Endothelial cell of umbilical vein (primary cell): ENCODE measurements around the gene NR5A1. TPM values are rescaled to one million over a fixed set of nuclear protein-coding genes. Genes with fewer than 3 reads are reported as not detected.

Experiments used
- BruUV-seq: library from RNA; stranded (reverse); fragments of 400-500 nt; replicated peaks from 2 replicates; lab custom pipeline; 2021; lab: Mats Ljungman, UMichigan
- CTCF ChIA-PET: fragments of 300-600, 350-600 bp; sonication (Branson Sonifier 250); formaldehyde crosslinking; loops from one replicate; lab custom pipeline; 2021; ENCODE audit warnings: antibody characterized with exemption, inconsistent platforms; lab: Charles Lee
- POLR2A ChIA-PET: fragments of 300-600, 350-600 bp; sonication (Branson Sonifier 250); formaldehyde crosslinking; loops from one replicate; lab custom pipeline; 2021; ENCODE audit warnings: antibody characterized with exemption, inconsistent platforms; lab: Charles Lee
- DNase-seq: peaks from one replicate; pipeline ENCODE4 v3.0.0-alpha.2; 2011; ENCODE audit warnings: low read depth, low spot score
- FAIRE-seq: peaks from 2 replicates; lab custom pipeline; 2011; peaks lifted over from hg19 to GRCh38; lab: Jason Lieb, UNC
- H2AFZ ChIP-seq: 2 replicates; pipeline ENCODE4 v1.6.0; 2012; ENCODE audit warnings: low read depth, low read length, control low read depth, inconsistent platforms
- H3K27ac ChIP-seq: 2 replicates; pipeline ENCODE4 v1.5.1; 2011; ENCODE audit warnings: low read depth, mild to moderate bottlenecking, control low read depth, low read length, moderate library complexity; ENCODE audit not compliant: insufficient read depth
- H3K27me3 ChIP-seq, 2 experiments: 2 replicates each; pipeline versions ENCODE4 v1.6.0 to v1.6.1; 2011; ENCODE audit warnings: low read length in 2 of 2, mixed read lengths in 1 of 2; ENCODE audit not compliant: control insufficient read depth in 2 of 2, insufficient read depth in 2 of 2
- H3K36me3 ChIP-seq, 2 experiments: 2 replicates in 1 of 2; 3 replicates in 1 of 2; pipeline ENCODE4 v1.5.1; 2011; ENCODE audit warnings: low read length in 2 of 2, mild to moderate bottlenecking in 1 of 2, moderate library complexity in 1 of 2; ENCODE audit not compliant: control insufficient read depth in 2 of 2, insufficient read depth in 2 of 2; ENCODE audit errors: extremely low read depth in 1 of 2
- H3K4me1 ChIP-seq: 3 replicates; pipeline ENCODE4 v1.5.1; 2011; ENCODE audit warnings: mild to moderate bottlenecking, low read length; ENCODE audit not compliant: control insufficient read depth, insufficient read depth; ENCODE audit errors: extremely low read depth
- H3K4me2 ChIP-seq: 2 replicates; pipeline ENCODE4 v1.6.1; 2011; ENCODE audit warnings: low read length, control low read depth, mixed read lengths; ENCODE audit not compliant: insufficient read depth
- H3K4me3 ChIP-seq, 3 experiments: fragments of 200-600 bp in 1 of 3; sonication (generic), shearing (Covaris generic) in 1 of 3; replicated peaks in 1 of 3; 2 replicates each; pipeline ENCODE4 v1.5.1; 2011 to 2016; ENCODE audit warnings: control low read depth in 3 of 3, low read length in 3 of 3, mild to moderate bottlenecking in 2 of 3, inconsistent platforms in 1 of 3, low read depth in 1 of 3, moderate library complexity in 1 of 3; ENCODE audit not compliant: insufficient read depth in 1 of 3
- H3K79me2 ChIP-seq: 2 replicates; pipeline ENCODE4 v1.6.0; 2012; ENCODE audit warnings: low read length, inconsistent platforms; ENCODE audit not compliant: control insufficient read depth, insufficient read depth
- H3K9ac ChIP-seq: replicated peaks from 2 replicates; pipeline ENCODE3; 2011; ENCODE audit warnings: low read length, control low read depth; ENCODE audit not compliant: insufficient read depth; ENCODE audit errors: extremely low read depth
- H3K9me1 ChIP-seq: replicated peaks from 3 replicates; pipeline ENCODE4 v1.6.0; 2011; ENCODE audit warnings: mild to moderate bottlenecking, low read length; ENCODE audit not compliant: control insufficient read depth, insufficient read depth; ENCODE audit errors: extremely low read depth
- H3K9me3 ChIP-seq: replicated peaks from 2 replicates; pipeline ENCODE4 v1.5.1; 2012; ENCODE audit warnings: low read length, inconsistent platforms; ENCODE audit not compliant: control insufficient read depth, insufficient read depth
- H4K20me1 ChIP-seq: replicated peaks from 2 replicates; pipeline ENCODE3; 2011; ENCODE audit warnings: mild to moderate bottlenecking, low read length; ENCODE audit not compliant: control insufficient read depth, insufficient read depth; ENCODE audit errors: extremely low read depth
- CTCF ChIP-seq, 2 donors: IDR thresholded peaks; 1 replicate in 1 of 2; 2 replicates in 1 of 2; pipeline ENCODE4 v1.5.1; 2011; ENCODE audit warnings: low read length in 2 of 2, mild to moderate bottlenecking in 2 of 2, moderate library complexity in 2 of 2, control low read depth in 1 of 2, inconsistent platforms in 1 of 2, low read depth in 1 of 2; ENCODE audit not compliant: insufficient read depth in 1 of 2; ENCODE audit errors: extremely low read depth in 1 of 2
- EZH2 ChIP-seq: IDR thresholded peaks from 2 replicates; pipeline ENCODE4 v1.6.1; 2012; ENCODE audit warnings: borderline replicate concordance, low read depth, mild to moderate bottlenecking, moderate library complexity, low read length, inconsistent platforms; ENCODE audit not compliant: severe bottlenecking
- FOS ChIP-seq: IDR thresholded peaks from 2 replicates; pipeline ENCODE4 v1.6.1; 2011; ENCODE audit warnings: mild to moderate bottlenecking, low read length, moderate library complexity, borderline replicate concordance; ENCODE audit not compliant: insufficient read depth
- GATA2 ChIP-seq: IDR thresholded peaks from 2 replicates; pipeline ENCODE4 v1.7.0; 2011; ENCODE audit warnings: low read depth, mild to moderate bottlenecking, moderate library complexity, mixed read lengths, low read length; ENCODE audit not compliant: insufficient read length, insufficient read depth
- JUN ChIP-seq: IDR thresholded peaks from 2 replicates; pipeline ENCODE4 v1.6.1; 2011; ENCODE audit warnings: borderline replicate concordance, low read depth; ENCODE audit not compliant: insufficient read length, insufficient read depth
- MAX ChIP-seq: IDR thresholded peaks from 2 replicates; pipeline ENCODE4 v1.6.1; 2011; ENCODE audit not compliant: insufficient read depth, insufficient read length
- MYC ChIP-seq: IDR thresholded peaks from one replicate; pipeline ENCODE4 v1.6.1; 2011; ENCODE audit warnings: mild to moderate bottlenecking, low read depth, low read length
- POLR2A ChIP-seq: IDR thresholded peaks from 2 replicates; pipeline ENCODE4 v1.6.1; 2012; ENCODE audit warnings: low read depth, mild to moderate bottlenecking, control low read depth, low read length
- POLR2AphosphoS5 ChIP-seq: IDR thresholded peaks from 2 replicates; pipeline ENCODE4 v1.6.1; 2012; ENCODE audit warnings: low read depth, mild to moderate bottlenecking, control low read depth, low read length, moderate library complexity; ENCODE audit not compliant: insufficient read depth
- dilution Hi-C: fragments of 300-500 bp; cut with MboI; formaldehyde crosslinking; loops from one replicate; pipeline ENCODE4 v1.15.0; 2019; ENCODE audit warnings: low sequenced_read_pairs; ENCODE audit not compliant: extremely low pct_ligation_motif_present
- intact Hi-C: fragments of 100-400 bp; cut with micrococcal nuclease; formaldehyde crosslinking; loops from one replicate; pipeline ENCODE4 v1.10.0; 2022
- polyA plus RNA-seq, 4 experiments: library from polyadenylated mRNA; depleted of rRNA in 3 of 4; stranded (reverse) in 3 of 4; unstranded in 1 of 4; fragments of >200 nt; gene quantifications; 2 replicates each; pipeline versions ENCODE4 v1.2.1 to v1.2.3, GENCODE V29; 2011 to 2012; ENCODE audit warnings: missing spikeins in 1 of 4
- total RNA-seq: library from RNA; stranded (reverse); gene quantifications from 2 replicates; pipeline ENCODE4 v1.2.3, GENCODE V29; 2021

NR5A1 gene
- total and polyA plus RNA-seq, 2 donors (not counting 3 experiments of a cell fraction or from before 2014, with no cell fraction given): not detected

- Histone ChIP-seq H3K9me3 (no peaks in the 10 kb centered on the region), H3K9me1 (no peaks in the 10 kb centered on the region), H3K4me2 (no peak overlapping the region), H3K4me1 (no peaks in the 10 kb centered on the region), H4K20me1 (no peaks in the 10 kb centered on the region), H2AFZ (no peak overlapping the region), H3K36me3 (no peaks in the 10 kb centered on the region), H3K79me2 (no peaks in the 10 kb centered on the region), H3K27me3 (peaks cover 5 to 12% of the 10 kb centered on the region in 2 experiments), H3K9ac (no peak overlapping the region), H3K27ac (no peak overlapping the region), H3K4me3 (no peak overlapping the region)
- intact Hi-C loops: no loop called here
- no peak for DNase-seq
- dilution Hi-C loops: no loop called here
- TF ChIP-seq MYC (no peak), EZH2 (no peak), MAX (no peak), JUN (no peak), POLR2A (no peak), POLR2AphosphoS5 (no peak), CTCF (IDR thresholded peaks at IDR 0.05; ENCODE audit: extremely low read depth in 1 of 2, insufficient read depth in 1 of 2, low read depth in 1 of 2, low read length in 2 of 2) (no peak), GATA2 (no peak), FOS (no peak)
- no TSS peak for BruUV-seq
- FAIRE-seq: no peak
- CTCF ChIA-PET: interaction anchor here (1.1 to 3.0 kb wide), 19 partner anchors 10 to 415 kb away, joined by 3 to 146 read pairs (median 9); no protein-coding TSS in a partner anchor
- POLR2A ChIA-PET: no interaction called here
These were observed 30.7 kb upstream of the NR5A1 start for GRCh38 chr9:124537926-124538325.
